Keratinocyte (primary cell): ENCODE results near the gene ADNP2. TPM values are rescaled to one million over a fixed set of nuclear protein-coding genes. Genes with fewer than 3 reads are reported as not detected.

ENCODE experiments used
- DNase-seq: peaks from one replicate; pipeline ENCODE4 v3.0.0-alpha.2; 2011; ENCODE audit warnings: low read depth, missing footprints, low spot score
- FAIRE-seq: peaks from 2 replicates; lab custom pipeline; 2011; peaks lifted over from hg19 to GRCh38; lab: Jason Lieb, UNC
- H2AFZ ChIP-seq: 2 replicates; pipeline ENCODE4 v1.6.0; 2012; ENCODE audit warnings: low read length, control low read depth, inconsistent platforms; ENCODE audit not compliant: control insufficient read depth
- H3K27ac ChIP-seq: 2 replicates; pipeline ENCODE4 v1.5.1; 2011; ENCODE audit warnings: low read length; ENCODE audit not compliant: control insufficient read depth, insufficient read depth
- H3K27me3 ChIP-seq: 3 replicates; pipeline ENCODE4 v1.6.0; 2011; ENCODE audit warnings: low read length; ENCODE audit not compliant: control insufficient read depth, insufficient read depth; ENCODE audit errors: extremely low read depth
- H3K36me3 ChIP-seq, 2 experiments: 2 replicates in 1 of 2; 3 replicates in 1 of 2; pipeline ENCODE4 v1.5.1; 2011; ENCODE audit warnings: low read length in 2 of 2, mild to moderate bottlenecking in 1 of 2; ENCODE audit not compliant: control insufficient read depth in 2 of 2, insufficient read depth in 2 of 2; ENCODE audit errors: extremely low read depth in 1 of 2
- H3K4me1 ChIP-seq: 3 replicates; pipeline ENCODE4 v1.5.1; 2011; ENCODE audit warnings: low read length; ENCODE audit not compliant: control insufficient read depth, insufficient read depth; ENCODE audit errors: extremely low read depth
- H3K4me2 ChIP-seq: 3 replicates; pipeline ENCODE4 v1.6.0; 2011; ENCODE audit warnings: low read depth, low read length; ENCODE audit not compliant: control insufficient read depth, insufficient read depth; ENCODE audit errors: extremely low read depth
- H3K4me3 ChIP-seq, 3 experiments: fragments of 200-600 bp in 1 of 3; sonication (generic) in 1 of 3; 2 replicates in 2 of 3; 3 replicates in 1 of 3; pipeline ENCODE4 v1.5.1; 2011 to 2016; ENCODE audit warnings: low read length in 3 of 3, mild to moderate bottlenecking in 3 of 3, control low read depth in 2 of 3, inconsistent platforms in 1 of 3, low read depth in 1 of 3, mixed read lengths in 1 of 3, mixed run types in 1 of 3, moderate library complexity in 1 of 3; ENCODE audit not compliant: control insufficient read depth in 2 of 3, insufficient read depth in 2 of 3; ENCODE audit errors: extremely low read depth in 1 of 3
- H3K79me2 ChIP-seq: 2 replicates; pipeline ENCODE4 v1.6.0; 2012; ENCODE audit warnings: low read length; ENCODE audit not compliant: control insufficient read depth, insufficient read depth
- H3K9ac ChIP-seq: 3 replicates; pipeline ENCODE4 v1.6.0; 2011; ENCODE audit warnings: low read length; ENCODE audit not compliant: control insufficient read depth, insufficient read depth; ENCODE audit errors: extremely low read depth
- H3K9me1 ChIP-seq: 3 replicates; pipeline ENCODE4 v1.6.0; 2011; ENCODE audit warnings: low read length; ENCODE audit not compliant: control insufficient read depth, insufficient read depth; ENCODE audit errors: extremely low read depth
- H3K9me3 ChIP-seq: 2 replicates; pipeline ENCODE4 v1.5.1; 2012; ENCODE audit warnings: low read depth, low read length; ENCODE audit not compliant: control insufficient read depth
- H4K20me1 ChIP-seq: 3 replicates; pipeline ENCODE4 v1.6.0; 2011; ENCODE audit warnings: low read length; ENCODE audit not compliant: control insufficient read depth, insufficient read depth; ENCODE audit errors: extremely low read depth
- CTCF ChIP-seq, 3 experiments: IDR thresholded peaks in 1 of 3; conservative IDR thresholded peaks in 1 of 3; optimal IDR thresholded peaks in 1 of 3; 2 replicates in 2 of 3; 3 replicates in 1 of 3; pipeline versions ENCODE3 to v1.5.1; 2011; ENCODE audit warnings: low read length in 3 of 3, mild to moderate bottlenecking in 3 of 3, moderate library complexity in 2 of 3, control low read depth in 1 of 3, inconsistent platforms in 1 of 3; ENCODE audit not compliant: insufficient read depth in 2 of 3; ENCODE audit errors: extremely low read depth in 1 of 3
- EZH2 ChIP-seq: IDR thresholded peaks from one replicate; pipeline ENCODE4 v1.6.1; 2012; ENCODE audit warnings: inconsistent platforms, mild to moderate bottlenecking, low read length, moderate library complexity
- dilution Hi-C: fragments of 300-500 bp; cut with MboI; formaldehyde crosslinking; loops from one replicate; pipeline ENCODE4 v1.7.0; 2020; ENCODE audit warnings: low sequenced_read_pairs; ENCODE audit not compliant: extremely low pct_ligation_motif_present
- polyA plus RNA-seq, 5 experiments: library from polyadenylated mRNA; depleted of rRNA in 3 of 5; stranded (reverse) in 3 of 5; stranded (forward) in 1 of 5; unstranded in 1 of 5; fragments of >200 nt; gene quantifications; 1 replicate in 1 of 5; 2 replicates in 3 of 5; 3 replicates in 1 of 5; pipeline versions ENCODE4 v1.2.1 to v1.2.3, GENCODE V29; 2011 to 2012; ENCODE audit warnings: missing spikeins in 2 of 5, low read depth in 1 of 5, low replicate concordance in 1 of 5

ADNP2 gene
- polyA plus RNA-seq, 1 donor (not counting 4 experiments of a cell fraction or from before 2014, with no cell fraction given): 11.3 TPM

GRCh38 chr18:80185545-80185944 lies 76.5 kb downstream of the ADNP2 start:
- dilution Hi-C loops: no loop called here
- Histone ChIP-seq H3K4me3 (no peak overlapping the region), H3K9me3 (no peaks in the 10 kb centered on the region), H3K27ac (no peak overlapping the region), H3K27me3 (no peaks in the 10 kb centered on the region), H3K9ac (no peak overlapping the region), H3K79me2 (peaks cover 14% of the 10 kb centered on the region), H4K20me1 (no peaks in the 10 kb centered on the region), H3K4me1 (peaks cover 10% of the 10 kb centered on the region), H3K9me1 (no peaks in the 10 kb centered on the region), H3K36me3 (peaks cover 0 to 2% of the 10 kb centered on the region in 2 experiments), H2AFZ (no peak overlapping the region), H3K4me2 (no peak overlapping the region)
- TF ChIP-seq EZH2 (no peak), CTCF (optimal IDR thresholded peaks at IDR 0.05 in 1 of 3, IDR thresholded peaks at IDR 0.05 in 1 of 3, conservative IDR thresholded peaks at IDR 0.05 in 1 of 3; ENCODE audit: extremely low read depth in 1 of 3, insufficient read depth in 2 of 3, low read length in 3 of 3) (no peak)
- DNase-seq: no peak
- FAIRE-seq: no peak

- TF ChIP-seq EZH2 (no peak), CTCF (optimal IDR thresholded peaks at IDR 0.05 in 1 of 3, IDR thresholded peaks at IDR 0.05 in 1 of 3, conservative IDR thresholded peaks at IDR 0.05 in 1 of 3; ENCODE audit: extremely low read depth in 1 of 3, insufficient read depth in 2 of 3, low read length in 3 of 3) (no peak)
- H3K79me2 ChIP-seq: peaks cover 11% of the 10 kb centered on the region
- H3K36me3 ChIP-seq: peaks cover 4% of the 10 kb centered on the region in 2 experiments
- H3K27me3 ChIP-seq: no peaks in the 10 kb centered on the region
- no peak overlapping the region for H3K4me3 ChIP-seq
- H3K4me2 ChIP-seq: no peak overlapping the region
- H4K20me1 ChIP-seq: no peaks in the 10 kb centered on the region
- no peaks in the 10 kb centered on the region for H3K9me3 ChIP-seq
- DNase-seq: no peak
- H3K9me1 ChIP-seq: no peaks in the 10 kb centered on the region
- no peaks in the 10 kb centered on the region for H3K4me1 ChIP-seq
- no peak overlapping the region for H3K27ac ChIP-seq
- no peak overlapping the region for H2AFZ ChIP-seq
- FAIRE-seq: no peak
- dilution Hi-C loops: no loop called here
- no peak overlapping the region for H3K9ac ChIP-seq
Observed at GRCh38 chr18:80187956-80188642, 79.0 kb downstream of the ADNP2 start.
